SK-N-SH treated with all-trans-retinoic acid at 6 μM for 48 hours (cell line): ENCODE measurements around the gene CDC42EP5.

Experiments used
- ATAC-seq: fragments of 200-7000 bp; cut with Tn5 transposase; 3 replicates; pipeline ENCODE4 v1.9.1; 2020; ENCODE audit warnings: mild to moderate bottlenecking, moderate library complexity
- BACH2 ChIP-seq: fragments of 250-450 bp; sonication (Bioruptor Pico); IDR thresholded peaks from 2 replicates; pipeline ENCODE4 v1.9.0; 2021; ENCODE audit warnings: mild to moderate bottlenecking, borderline replicate concordance
- CSRNP3 ChIP-seq: fragments of 250-450 bp; sonication (Bioruptor Pico); IDR thresholded peaks from 2 replicates; pipeline ENCODE4 v1.5.1; 2021; ENCODE audit warnings: mild to moderate bottlenecking, moderate library complexity
- ESRRG ChIP-seq: fragments of 250-450 bp; sonication (Bioruptor Pico); IDR thresholded peaks from 2 replicates; pipeline ENCODE4 v1.6.1; 2021; ENCODE audit warnings: mild to moderate bottlenecking
- GLIS3 ChIP-seq: fragments of 250-450 bp; sonication (Bioruptor Pico); IDR thresholded peaks from 2 replicates; pipeline ENCODE4 v1.5.0; 2020; ENCODE audit warnings: mild to moderate bottlenecking, moderate library complexity
- ISL1 ChIP-seq: fragments of 250-450 bp; sonication (Bioruptor Pico); IDR thresholded peaks from 2 replicates; pipeline ENCODE4 v2.1.2; 2022; ENCODE audit warnings: mild to moderate bottlenecking, moderate library complexity
- PATZ1 ChIP-seq: fragments of 250-450 bp; sonication (Bioruptor Pico); IDR thresholded peaks from 2 replicates; pipeline ENCODE4 v1.8.0; 2020; ENCODE audit warnings: mild to moderate bottlenecking, moderate library complexity, borderline replicate concordance
- PPARA ChIP-seq: fragments of 250-450 bp; sonication (Bioruptor Pico); IDR thresholded peaks from 2 replicates; pipeline ENCODE4 v1.5.0; 2020; ENCODE audit warnings: mild to moderate bottlenecking, borderline replicate concordance
- RARB ChIP-seq: fragments of 250-450 bp; sonication (Bioruptor Pico); IDR thresholded peaks from 2 replicates; pipeline ENCODE4 v1.8.0; 2021; ENCODE audit warnings: mild to moderate bottlenecking, moderate library complexity
- TCF4 ChIP-seq: fragments of 250-450 bp; sonication (Bioruptor Pico); IDR thresholded peaks from 2 replicates; pipeline ENCODE4 v1.8.0; 2021; ENCODE audit warnings: mild to moderate bottlenecking, moderate library complexity, borderline replicate concordance
- TOX ChIP-seq: fragments of 250-450 bp; sonication (Bioruptor Pico); IDR thresholded peaks from 2 replicates; pipeline ENCODE4 v1.8.0; 2021; ENCODE audit warnings: mild to moderate bottlenecking, moderate library complexity, borderline replicate concordance
- TSHZ2 ChIP-seq: fragments of 250-450 bp; sonication (Bioruptor Pico); IDR thresholded peaks from 2 replicates; pipeline ENCODE4 v1.5.0; 2020; ENCODE audit warnings: mild to moderate bottlenecking, moderate library complexity
- ZC3H10 ChIP-seq: fragments of 250-450 bp; sonication (Bioruptor Pico); IDR thresholded peaks from 2 replicates; pipeline ENCODE4 v1.5.1; 2021; ENCODE audit warnings: mild to moderate bottlenecking, moderate library complexity
- ZFP3 ChIP-seq: fragments of 250-450 bp; sonication (Bioruptor Pico); IDR thresholded peaks from 2 replicates; pipeline ENCODE4 v1.5.0; 2020; ENCODE audit warnings: mild to moderate bottlenecking, moderate library complexity
- ZNF70 ChIP-seq: fragments of 450-650 bp; formaldehyde crosslinking; IDR thresholded peaks from 2 replicates; pipeline ENCODE4 v1.5.0; 2020; ENCODE audit warnings: mild to moderate bottlenecking, moderate library complexity
- ZNF8 ChIP-seq: fragments of 450-650 bp; formaldehyde crosslinking; IDR thresholded peaks from 2 replicates; pipeline ENCODE4 v1.5.0; 2020; ENCODE audit warnings: mild to moderate bottlenecking, moderate library complexity

Gene CDC42EP5

GRCh38 chr19:54431255-54431838 is 41.7 kb downstream of the CDC42EP5 start:
- TF ChIP-seq ESRRG (CRISPR knock-in tag) (no peak), PATZ1 (CRISPR knock-in tag) (no peak), BACH2 (CRISPR knock-in tag) (no peak), ZNF8 (CRISPR knock-in tag) (no peak), ZC3H10 (no peak), ZFP3 (CRISPR knock-in tag) (no peak), TCF4 (no peak), ISL1 (CRISPR knock-in tag) (no peak), TOX (CRISPR knock-in tag) (no peak), RARB (CRISPR knock-in tag) (no peak), TSHZ2 (CRISPR knock-in tag) (no peak), ZNF70 (no peak)
- ATAC-seq, result peak; percentile 32

GRCh38 chr19:54430306-54431254 is 42.5 kb downstream of the CDC42EP5 start:
- no peak for TF ChIP-seq ZC3H10
- 0 out of 2 replicates have a peak, but pooled peaks have one; percentile 16 for TF ChIP-seq GLIS3 (CRISPR knock-in tag)
- TF ChIP-seq, all 23 proteins: peak for 1
- peak; percentile 82 for ATAC-seq

- peak; percentile 1; the same call in 2 of the 3 replicates for ATAC-seq
- TF ChIP-seq ISL1 (CRISPR knock-in tag) (no peak), BACH2 (CRISPR knock-in tag) (no peak), ZFP3 (CRISPR knock-in tag) (no peak), CSRNP3 (CRISPR knock-in tag) (no peak), ZNF70 (no peak), RARB (CRISPR knock-in tag) (no peak)
These were observed 43.4 kb downstream of the CDC42EP5 start for GRCh38 chr19:54429545-54430227.

GRCh38 chr19:54429176-54429495 is 44.0 kb downstream of the CDC42EP5 start:
- TF ChIP-seq TOX (CRISPR knock-in tag) (no peak), CSRNP3 (CRISPR knock-in tag) (no peak), PPARA (no peak), ZNF70 (no peak), ZNF8 (CRISPR knock-in tag) (no peak)
- TF ChIP-seq, all 23 proteins: peak for 0
- no peak for ATAC-seq
